Head of caudate nucleus (tissue), 42 donors: ENCODE data around the gene POFUT1.
A peak's percentile ranks its signal among the peaks of the same experiment; 100 is the strongest.

Experiments used
- DNase-seq, 42 donors: peaks; one replicate each; pipeline versions ENCODE4 v3.0.0 to v3.0.0-alpha.2; 2020 to 2021; ENCODE audit warnings: mixed read lengths in 7 of 42
- intact Hi-C: fragments of 100-400 bp; cut with DNase I; formaldehyde crosslinking; loops from one replicate; pipeline ENCODE4 v1.15.0; 2022

Gene POFUT1

DNA sequence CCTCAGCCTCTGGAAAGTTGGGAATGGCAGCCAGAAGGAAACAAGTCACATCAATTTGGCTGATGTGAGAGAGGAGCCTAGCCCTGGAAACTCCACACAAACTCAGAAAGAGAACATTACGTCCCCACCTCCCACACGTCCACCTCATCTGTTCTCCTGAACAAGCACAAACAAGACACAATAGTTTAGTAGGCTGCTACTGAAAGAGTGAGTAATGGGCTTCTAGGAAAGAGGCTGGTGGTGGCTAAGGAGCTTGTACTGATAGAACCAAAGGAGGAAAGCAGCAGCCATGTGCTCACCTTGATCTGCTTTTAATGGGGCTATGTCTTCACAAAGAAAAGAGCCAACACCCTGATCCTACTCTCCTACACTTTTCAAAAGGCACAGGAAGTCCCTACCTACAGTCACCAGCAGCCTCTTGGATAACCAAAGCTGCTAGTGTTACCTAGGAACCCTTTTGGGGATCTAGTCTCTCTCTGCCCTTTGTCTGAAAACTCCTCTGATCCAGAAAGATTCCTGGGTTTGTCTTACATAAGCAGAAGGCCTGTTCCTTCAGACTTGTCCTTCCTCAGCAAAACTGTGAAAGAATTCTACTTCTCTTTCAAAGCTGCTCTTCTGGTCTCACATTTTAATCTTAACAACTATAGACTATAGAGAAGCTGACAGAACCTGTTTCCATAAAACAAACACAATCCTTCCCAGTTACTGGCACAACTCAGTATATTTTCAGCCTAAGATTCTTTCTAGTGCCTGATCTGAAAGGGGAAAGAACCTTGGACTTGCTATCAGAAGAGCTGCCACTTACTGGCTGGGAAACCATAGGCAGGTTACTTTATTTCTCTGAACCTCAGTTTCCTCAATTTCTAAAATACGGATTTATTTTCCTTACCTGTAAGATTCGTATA, 3.2 kb upstream of the POFUT1 start:
- peak in 20 of 42 donors; percentile 14 to 71 (median 51) for DNase-seq
- intact Hi-C loops = loop anchor here (10.0 kb wide), 1 partner anchor 70 kb away; the partner anchor contains the start of gene KIF3B

- no peak for DNase-seq
- intact Hi-C loops = loop anchor here (10.0 kb wide), 1 partner anchor 70 kb away; the partner anchor contains the start of gene KIF3B
These were observed 2.4 kb upstream of the POFUT1 start for GRCh38 chr20:32205110-32205842.

- intact Hi-C loops = loop anchor here (10.0 kb wide), 1 partner anchor 69 kb away; the partner anchor contains the start of gene KIF3B
- peak in 3 of 42 donors; percentile 11 to 45 (median 37) for DNase-seq
These were observed 1.6 kb upstream of the POFUT1 start for GRCh38 chr20:32205843-32206759.

DNA sequence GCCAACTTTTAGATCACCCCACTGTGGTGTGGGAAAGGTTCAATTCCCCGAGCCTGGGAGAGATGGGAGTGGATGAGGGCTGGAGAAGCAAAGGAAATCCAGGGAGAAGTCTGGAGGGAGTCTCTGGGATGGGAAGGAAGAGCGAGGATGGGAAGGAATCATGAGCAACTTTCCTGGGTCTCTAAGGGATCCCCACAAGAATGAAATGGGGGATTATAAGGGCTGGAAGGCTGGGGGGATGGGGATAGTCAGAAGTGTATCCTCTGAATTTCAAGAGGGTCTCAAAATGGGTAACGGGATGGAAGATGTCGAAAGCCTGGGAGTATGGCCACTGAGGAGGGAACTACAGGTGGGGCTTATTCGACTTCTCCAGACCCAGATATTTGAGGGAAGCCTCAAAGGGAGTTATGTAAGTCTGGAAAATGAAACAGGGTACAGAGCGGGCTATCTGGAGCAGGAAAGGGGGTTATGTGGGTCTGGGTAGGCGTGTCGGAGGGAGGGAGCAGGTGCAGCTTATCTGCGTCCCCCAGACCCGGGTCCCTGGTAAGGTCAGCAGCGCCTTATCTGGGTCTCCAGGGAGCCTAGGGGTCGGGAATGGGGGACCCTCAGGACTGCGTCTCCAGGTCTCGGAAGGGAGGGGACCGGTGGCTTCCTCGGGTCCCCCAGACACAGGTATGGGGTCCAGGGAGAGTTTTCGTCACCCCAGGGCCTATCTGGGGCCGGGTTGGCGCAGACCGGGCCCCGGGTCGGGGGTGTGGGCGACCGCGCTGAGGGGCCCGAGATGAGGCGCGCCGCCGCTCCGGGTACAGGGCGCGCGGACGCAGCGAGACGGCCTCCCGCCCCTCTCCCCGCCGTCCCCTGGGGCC, 687 bp upstream of the POFUT1 start:
- intact Hi-C loops = loop anchor here (10.0 kb wide), 1 partner anchor 68 kb away; the partner anchor contains the start of gene KIF3B

GRCh38 chr20:32208499-32209154, 947 bp downstream of the POFUT1 start:
- no peak for DNase-seq
- intact Hi-C loops = loop anchor here (10.0 kb wide), 1 partner anchor 66 kb away; the partner anchor contains the start of gene KIF3B

More for the DNA sequence above, 687 bp upstream of the POFUT1 start:
- peak in 3 of 42 donors; percentile 28 to 38 (median 35) for DNase-seq

- intact Hi-C loops = loop anchor here (10.0 kb wide), 1 partner anchor 65 kb away; the partner anchor contains the start of gene KIF3B
- DNase-seq = no peak
These were observed 2.3 kb downstream of the POFUT1 start for GRCh38 chr20:32209850-32210605.

GRCh38 chr20:32213870-32214269, 6.2 kb downstream of the POFUT1 start:
- DNase-seq = no peak
- intact Hi-C loops = no loop called here

GRCh38 chr20:32215147-32215546, 7.5 kb downstream of the POFUT1 start:
- no peak for DNase-seq
- intact Hi-C loops = no loop called here

DNA sequence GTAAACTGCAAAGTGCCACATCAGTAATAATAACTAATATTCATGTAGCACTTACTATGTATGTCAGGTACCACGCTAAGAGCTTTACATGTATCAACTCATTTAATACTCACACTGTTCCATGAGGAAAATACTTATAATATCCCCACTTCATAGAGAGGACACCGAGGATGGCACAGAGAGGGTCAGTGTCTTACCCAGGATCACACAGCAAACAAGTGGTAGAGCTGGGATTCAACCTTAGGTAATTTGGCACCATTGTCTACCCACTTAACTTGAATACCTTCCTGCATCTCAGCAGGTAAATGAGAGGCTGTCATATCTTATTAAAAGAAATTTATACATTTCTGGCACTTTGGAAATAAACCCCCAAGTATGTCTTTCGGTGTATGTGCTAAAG, 8.0 kb downstream of the POFUT1 start:
- DNase-seq = no peak
- intact Hi-C loops = no loop called here

- DNase-seq = no peak
- intact Hi-C loops = no loop called here
These were observed 8.8 kb downstream of the POFUT1 start for GRCh38 chr20:32216179-32217142.

DNA sequence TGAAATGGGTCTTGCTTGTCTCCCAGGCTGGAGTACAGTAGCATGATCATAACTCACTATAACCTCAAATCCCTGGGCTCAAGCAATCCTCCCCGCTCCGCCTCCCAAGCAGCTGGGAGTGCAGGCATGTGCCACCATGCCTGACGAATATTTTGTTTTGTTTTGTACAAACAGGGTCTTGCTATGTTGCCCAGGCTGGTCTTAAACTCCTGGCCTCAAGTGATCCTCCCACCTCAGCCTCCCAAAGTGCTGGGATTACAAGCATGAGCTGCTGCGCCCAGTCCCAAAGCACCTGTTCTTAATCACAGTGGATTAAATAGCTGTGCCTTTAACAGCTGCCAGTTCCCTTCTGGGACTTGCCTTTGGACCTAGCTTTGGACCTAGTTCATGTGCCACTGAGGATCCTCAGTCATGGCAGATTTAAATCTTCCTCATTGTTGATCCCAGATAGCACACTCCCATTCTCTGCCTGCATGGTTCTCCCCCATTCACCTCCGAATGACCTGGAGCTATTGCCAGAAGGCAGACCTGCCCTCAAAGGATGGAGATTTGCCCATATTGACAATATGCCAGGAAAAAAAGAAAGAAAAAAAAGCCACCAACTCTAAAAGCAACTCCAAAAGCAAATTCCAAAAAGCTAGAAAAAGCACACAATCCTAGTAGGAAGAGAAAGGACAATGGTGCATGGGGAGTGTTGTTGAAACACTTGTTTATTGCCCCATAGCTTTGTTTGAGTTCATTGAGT, 10.6 kb downstream of the POFUT1 start:
- DNase-seq = no peak
- intact Hi-C loops = no loop called here

DNA sequence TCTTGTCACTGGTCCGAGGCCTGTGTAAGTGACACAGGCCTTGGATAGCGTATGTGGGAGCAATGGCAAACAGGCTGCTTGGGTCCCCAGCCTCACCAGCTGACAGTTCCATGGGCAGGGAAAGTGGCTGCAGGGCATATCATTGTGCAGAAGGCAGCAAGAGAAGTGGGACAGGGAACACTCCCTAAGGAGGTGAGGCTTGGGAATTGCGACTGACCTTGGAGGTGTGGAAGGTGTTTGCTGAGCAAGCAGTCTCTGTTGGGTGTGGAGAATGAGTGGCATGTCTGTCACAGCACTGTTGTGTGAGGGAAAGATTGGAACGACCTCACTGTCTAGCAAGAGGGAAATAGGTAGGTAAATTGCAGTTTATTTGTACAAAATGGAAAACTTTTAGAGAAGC, 16.8 kb downstream of the POFUT1 start:
- no peak for DNase-seq
- intact Hi-C loops = no loop called here

DNA sequence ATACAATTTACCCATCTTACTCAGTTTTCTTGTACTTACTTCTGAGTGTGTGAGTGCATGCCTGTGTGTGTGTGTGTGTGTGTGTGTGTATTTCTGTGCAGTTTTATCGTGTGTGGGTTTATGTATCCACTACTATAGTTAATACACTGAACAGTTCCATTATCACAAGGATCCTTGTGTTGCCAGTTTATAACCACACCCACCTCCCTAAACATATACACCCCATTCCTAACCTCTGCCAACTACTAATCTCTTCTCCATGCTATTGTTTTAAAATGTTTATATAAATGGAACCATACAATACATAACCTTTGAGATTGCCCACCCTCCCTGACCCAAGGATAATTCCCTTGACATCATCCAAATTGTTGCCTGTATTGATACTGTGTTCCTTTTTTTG, 18.7 kb downstream of the POFUT1 start:
- DNase-seq = no peak
- intact Hi-C loops = no loop called here

GRCh38 chr20:32227306-32227705, 19.6 kb downstream of the POFUT1 start:
- no peak for DNase-seq
- intact Hi-C loops = no loop called here
